ENCODE measurements around the gene RFC2.
"Not testable (repeated sequence)": the region's sequence is repeated elsewhere in the genome, so short reads cannot be mapped to it uniquely, and the experiment has no call there.

Gene RFC2

GRCh38 chr7:74216361-74216761 is 37.8 kb downstream of the RFC2 start:
- no peak overlapping the region for H3K9ac ChIP-seq

GRCh38 chr7:74215921-74216320 is 38.3 kb downstream of the RFC2 start:
- no peak overlapping the region for H3K9ac ChIP-seq
- no peak overlapping the region; the same call in 1 of the 2 replicates for H3K4me2 ChIP-seq
- no peaks in the 10 kb centered on the region for H3K36me3 ChIP-seq (ENCODE audit: insufficient read depth)
- H3K4me1 ChIP-seq (ENCODE audit: low read depth, poor library complexity, severe bottlenecking): peaks cover 28% of the 10 kb centered on the region
- no peak overlapping the region for H3K4me3 ChIP-seq (IDR thresholded peaks at IDR 0.05; ENCODE audit: insufficient read depth, low read depth, low read length)
- no peaks in the 10 kb centered on the region for H3K79me2 ChIP-seq (ENCODE audit: insufficient read depth, low read depth)
- H4K20me1 ChIP-seq (ENCODE audit: insufficient read depth): no peaks in the 10 kb centered on the region
- no peak for TF ChIP-seq CTCF (conservative IDR thresholded peaks at IDR 0.05; ENCODE audit: low read depth, low read length)
- H2AFZ ChIP-seq (ENCODE audit: low read depth): no peak overlapping the region
- no peak overlapping the region for H3K27ac ChIP-seq
- H3K27me3 ChIP-seq (ENCODE audit: insufficient read depth, low read depth): peaks cover 14% of the 10 kb centered on the region

More at GRCh38 chr7:74216361-74216761, 37.8 kb downstream of the RFC2 start:
- Histone ChIP-seq H3K4me3 (IDR thresholded peaks at IDR 0.05; ENCODE audit: insufficient read depth, low read depth, low read length) (no peak overlapping the region), H3K4me1 (ENCODE audit: low read depth, poor library complexity, severe bottlenecking) (peaks cover 31% of the 10 kb centered on the region), H3K27ac (no peak overlapping the region), H3K4me2 (no peak overlapping the region; the same call in 1 of the 2 replicates), H3K36me3 (ENCODE audit: insufficient read depth) (no peaks in the 10 kb centered on the region), H3K27me3 (ENCODE audit: insufficient read depth, low read depth) (peaks cover 10% of the 10 kb centered on the region; the same call in 1 of the 2 replicates), H4K20me1 (ENCODE audit: insufficient read depth) (no peaks in the 10 kb centered on the region), H2AFZ (ENCODE audit: low read depth) (no peak overlapping the region), H3K79me2 (ENCODE audit: insufficient read depth, low read depth) (no peaks in the 10 kb centered on the region)
- TF ChIP-seq CTCF (conservative IDR thresholded peaks at IDR 0.05; ENCODE audit: low read depth, low read length): no peak

- Histone ChIP-seq H2AFZ (ENCODE audit: low read depth) (no peak overlapping the region), H3K79me2 (ENCODE audit: insufficient read depth, low read depth) (no peaks in the 10 kb centered on the region), H3K27me3 (ENCODE audit: insufficient read depth, low read depth) (peaks cover 23% of the 10 kb centered on the region), H3K9ac (no peak overlapping the region), H3K4me1 (ENCODE audit: low read depth, poor library complexity, severe bottlenecking) (peaks cover 25% of the 10 kb centered on the region), H4K20me1 (ENCODE audit: insufficient read depth) (no peaks in the 10 kb centered on the region), H3K4me3 (IDR thresholded peaks at IDR 0.05; ENCODE audit: insufficient read depth, low read depth, low read length) (no peak overlapping the region), H3K4me2 (no peak overlapping the region), H3K27ac (no peak overlapping the region), H3K36me3 (ENCODE audit: insufficient read depth) (no peaks in the 10 kb centered on the region)
- TF ChIP-seq CTCF (conservative IDR thresholded peaks at IDR 0.05; ENCODE audit: low read depth, low read length): no peak
These were observed 39.2 kb downstream of the RFC2 start for GRCh38 chr7:74214816-74215630.

- Histone ChIP-seq H3K4me3 (IDR thresholded peaks at IDR 0.05; ENCODE audit: insufficient read depth, low read depth, low read length) (no peak overlapping the region), H3K9ac (no peak overlapping the region), H3K4me2 (no peak overlapping the region), H2AFZ (ENCODE audit: low read depth) (no peak overlapping the region), H3K27ac (no peak overlapping the region), H3K36me3 (ENCODE audit: insufficient read depth) (no peaks in the 10 kb centered on the region), H4K20me1 (ENCODE audit: insufficient read depth) (no peaks in the 10 kb centered on the region), H3K27me3 (ENCODE audit: insufficient read depth, low read depth) (peaks cover 43% of the 10 kb centered on the region), H3K79me2 (ENCODE audit: insufficient read depth, low read depth) (no peaks in the 10 kb centered on the region), H3K4me1 (ENCODE audit: low read depth, poor library complexity, severe bottlenecking) (peaks cover 23% of the 10 kb centered on the region)
- TF ChIP-seq CTCF (conservative IDR thresholded peaks at IDR 0.05; ENCODE audit: low read depth, low read length): no peak
These were observed 41.5 kb downstream of the RFC2 start for GRCh38 chr7:74212661-74213060.

GRCh38 chr7:74208241-74208640 is 46.0 kb downstream of the RFC2 start:
- H3K36me3 ChIP-seq (ENCODE audit: insufficient read depth); H3K27ac ChIP-seq; H3K4me1 ChIP-seq (ENCODE audit: low read depth, poor library complexity, severe bottlenecking); H4K20me1 ChIP-seq (ENCODE audit: insufficient read depth); H3K4me2 ChIP-seq; H2AFZ ChIP-seq (ENCODE audit: low read depth); H3K9ac ChIP-seq; H3K79me2 ChIP-seq (ENCODE audit: insufficient read depth, low read depth); H3K4me3 ChIP-seq (IDR thresholded peaks at IDR 0.05; ENCODE audit: insufficient read depth, low read depth, low read length): not testable (repeated sequence)
- peaks cover 76% of the 10 kb centered on the region for H3K27me3 ChIP-seq (ENCODE audit: insufficient read depth, low read depth)

Data from KMS-11 (cell line).